NK-92 (cell line): ENCODE data around the gene TOX4.
"Not testable (repeated sequence)": the region's sequence is repeated elsewhere in the genome, so short reads cannot be mapped to it uniquely, and the experiment has no call there.

Source experiments
- DNase-seq: peaks from one replicate; lab custom pipeline; 2025; ENCODE audit not compliant: unreplicated experiment; lab: John Stamatoyannopoulos, UW

TOX4 gene

DNA sequence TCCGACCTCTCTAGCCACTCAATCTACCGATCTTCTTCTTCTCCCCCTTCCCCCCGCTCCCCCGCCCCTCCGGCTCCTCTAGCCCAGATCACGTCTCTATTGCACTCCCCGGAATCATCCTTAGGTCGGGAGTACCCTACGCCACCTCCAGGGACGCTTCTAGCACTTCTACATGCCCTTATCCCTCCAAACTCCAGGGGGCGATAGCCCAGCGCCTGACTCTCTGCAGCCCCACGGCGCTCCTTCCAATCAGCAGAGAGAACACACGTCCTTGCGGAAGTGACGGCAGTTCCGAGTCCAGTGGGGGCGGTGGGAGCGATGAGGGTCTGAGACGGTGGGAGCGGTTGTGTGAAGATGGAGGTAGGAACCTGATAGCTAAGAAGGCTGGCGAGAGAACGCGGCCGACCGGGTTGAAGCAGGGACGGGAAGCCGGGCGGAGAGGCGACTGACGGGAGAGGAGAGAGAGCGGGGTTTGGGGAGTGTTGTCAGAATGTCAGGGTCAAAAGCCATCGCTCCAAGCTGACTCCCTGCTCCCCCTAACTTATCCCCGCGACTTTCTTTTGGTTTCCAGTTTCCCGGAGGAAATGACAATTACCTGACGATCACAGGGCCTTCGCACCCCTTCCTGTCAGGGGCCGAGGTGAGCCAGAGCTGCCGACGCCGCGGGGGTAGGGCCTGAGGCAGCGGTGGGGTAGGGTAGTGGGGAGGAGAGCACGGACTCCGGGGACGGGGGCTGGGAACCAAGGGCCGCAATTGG lies at the start of gene TOX4, which contains the start of gene RAB2B:
TSS of gene TOX4 (plus strand) at position 271 of the 757 bp plus-strand sequence. CDS start at position 355, 84 bp downstream.
TSS of gene RAB2B (minus strand) at position 35 of the 757 bp plus-strand sequence. CDS start 87 bp downstream, outside the sequence.
- peak; percentile 77 for DNase-seq

DNA sequence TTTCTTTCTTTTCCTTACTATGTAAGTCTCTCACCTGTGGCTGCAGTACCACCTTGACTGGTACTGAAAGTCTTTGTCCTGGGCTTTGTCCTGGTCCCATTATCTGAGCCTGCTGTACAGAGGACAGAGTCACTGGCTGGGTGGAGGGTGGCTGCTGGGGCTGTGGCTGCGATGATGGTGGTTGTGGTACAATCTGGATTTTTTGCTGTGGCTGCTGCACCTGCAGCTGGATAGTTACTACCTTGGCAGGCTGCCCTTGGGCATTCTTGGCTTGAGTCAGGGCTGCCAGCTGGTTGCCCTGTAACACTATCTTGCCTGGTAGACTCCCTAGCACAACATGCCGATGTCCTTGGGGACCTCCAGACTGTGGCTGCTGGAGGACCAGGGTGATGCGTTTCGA lies 48.1 kb upstream of the TOX4 start:
- no peak for DNase-seq

DNA sequence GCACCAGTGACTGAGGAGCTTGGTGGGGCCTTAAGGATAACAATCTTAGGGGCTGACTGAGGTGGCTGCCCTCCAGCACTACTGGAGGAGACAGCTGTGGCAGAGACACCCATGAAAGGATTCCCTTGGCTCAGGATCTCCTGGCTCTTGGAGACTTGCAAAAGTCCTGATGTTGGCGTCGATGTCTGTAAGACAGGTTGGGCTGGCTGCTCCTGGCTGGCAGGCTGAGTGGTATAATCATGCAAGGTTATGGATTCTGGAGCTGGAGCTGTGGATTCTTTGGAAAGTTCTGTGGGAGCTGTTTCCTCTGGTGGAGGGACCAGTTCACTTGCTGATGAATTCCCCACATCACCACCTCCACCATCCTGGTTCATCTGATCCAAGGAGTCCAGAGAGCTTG lies 45.9 kb upstream of the TOX4 start:
- DNase-seq: no peak

- no peak for DNase-seq
These were observed 40.4 kb upstream of the TOX4 start for GRCh38 chr14:21436567-21437062.

DNA sequence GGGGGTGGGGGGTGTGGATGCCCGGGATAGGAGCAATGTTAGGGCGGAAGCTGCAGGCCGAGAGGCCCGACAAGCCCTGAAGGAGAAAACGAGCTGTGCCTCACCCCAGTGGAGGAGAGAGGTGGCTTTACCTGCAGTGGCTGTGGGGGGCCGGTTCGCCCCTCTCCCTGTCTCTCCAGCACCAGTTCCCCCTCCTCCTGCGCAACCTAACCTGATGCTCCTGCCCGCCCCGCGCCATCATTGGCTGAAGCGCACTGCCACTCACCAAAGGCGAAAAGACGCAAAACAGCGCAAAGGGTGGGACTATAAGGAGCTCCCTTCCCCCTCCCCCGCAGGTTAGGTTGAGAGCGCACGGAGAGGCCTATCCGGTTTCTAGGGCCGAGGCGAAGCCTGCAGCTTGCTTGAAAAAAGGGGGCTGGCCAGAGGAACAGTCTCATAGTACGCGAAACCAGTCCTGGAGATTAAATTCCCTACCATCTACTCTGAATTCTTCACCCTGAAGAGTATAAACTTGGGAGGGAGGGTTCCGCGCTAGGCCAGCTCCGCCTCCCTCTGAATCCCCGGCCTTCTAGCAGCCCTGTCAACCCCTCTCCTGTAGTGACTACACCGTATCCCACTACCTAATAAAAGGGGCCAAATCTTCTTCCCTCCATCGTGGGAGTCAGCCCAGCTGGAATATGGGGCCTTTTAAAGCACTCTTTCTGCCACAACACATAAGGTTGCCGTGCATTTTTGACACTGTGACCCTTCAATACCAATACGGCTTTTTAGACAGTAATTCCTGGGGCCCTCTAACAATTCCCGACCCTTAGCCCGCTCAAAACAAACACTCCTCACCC lies 39.7 kb upstream of the TOX4 start:
- peak; percentile 88 for DNase-seq

DNA sequence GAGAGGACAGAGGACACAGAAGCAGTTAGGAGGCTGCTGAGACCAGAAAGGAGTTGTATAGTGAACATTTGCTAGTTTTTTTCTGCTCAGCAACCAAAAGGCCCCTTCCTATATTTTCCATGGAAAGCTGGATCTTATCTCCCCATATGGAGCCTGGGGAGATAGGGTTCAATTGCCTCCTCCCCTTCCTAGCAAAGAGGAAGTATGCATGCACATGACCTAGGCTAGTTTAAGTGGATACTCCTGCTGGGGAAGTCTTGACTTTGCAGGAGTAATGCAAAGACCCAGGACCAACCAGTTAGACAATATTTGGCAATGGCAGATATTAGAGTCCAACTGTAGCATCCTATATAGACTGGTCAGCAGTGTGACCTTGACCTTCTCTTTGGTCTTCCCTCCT lies 36.1 kb upstream of the TOX4 start:
- no peak for DNase-seq

DNA sequence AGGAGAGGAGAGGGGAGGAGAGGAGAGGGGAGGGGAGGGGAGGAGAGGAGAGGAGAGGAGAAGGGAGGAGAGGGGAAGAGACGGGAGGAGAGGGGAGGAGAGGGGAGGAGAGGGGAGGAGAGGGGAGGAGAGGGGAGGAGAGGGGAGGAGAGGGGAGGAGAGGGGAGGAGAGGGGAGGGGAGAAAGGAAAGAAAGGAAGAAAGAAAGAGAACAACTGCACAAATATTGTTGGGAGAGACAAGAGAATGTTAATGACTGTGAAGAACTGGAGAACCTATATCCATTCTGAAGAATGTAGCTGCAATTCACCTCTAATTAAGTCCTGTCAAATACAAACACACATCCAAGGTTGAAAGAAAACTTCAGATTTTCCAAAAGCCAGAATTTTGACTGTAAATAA lies 34.3 kb upstream of the TOX4 start:
- DNase-seq: not testable (repeated sequence)

DNA sequence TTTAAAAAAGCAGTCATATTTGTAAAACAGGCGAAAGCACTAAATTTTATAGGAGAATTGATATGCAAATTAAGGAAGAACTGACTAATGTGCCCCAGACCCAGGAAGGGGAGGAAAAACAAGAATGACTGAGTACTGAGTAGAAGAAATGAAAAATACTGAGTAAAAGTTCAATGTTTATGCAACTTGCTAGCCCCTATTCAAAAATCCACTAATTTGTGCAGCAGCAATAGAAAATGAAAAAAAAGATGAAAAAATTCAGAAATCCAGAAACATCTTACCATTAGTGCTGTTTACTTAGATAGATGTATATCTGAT lies 27.1 kb upstream of the TOX4 start:
- no peak for DNase-seq

GRCh38 chr14:21454843-21455544 lies 22.0 kb upstream of the TOX4 start:
- DNase-seq: no peak

- no peak for DNase-seq
These were observed 21.4 kb upstream of the TOX4 start for GRCh38 chr14:21455592-21455911.

- peak; percentile 97 for DNase-seq
These were observed 20.9 kb upstream of the TOX4 start, which contains the start of gene CHD8 for GRCh38 chr14:21455912-21456667. CHD8 (minus strand) TSS chr14:21456123; CDS start chr14:21431643, 24,480 bp downstream.

- DNase-seq: no peak
These were observed 9.4 kb upstream of the TOX4 start for GRCh38 chr14:21467616-21468015.

GRCh38 chr14:21475767-21476522 lies 1.1 kb upstream of the TOX4 start:
- no peak for DNase-seq

DNA sequence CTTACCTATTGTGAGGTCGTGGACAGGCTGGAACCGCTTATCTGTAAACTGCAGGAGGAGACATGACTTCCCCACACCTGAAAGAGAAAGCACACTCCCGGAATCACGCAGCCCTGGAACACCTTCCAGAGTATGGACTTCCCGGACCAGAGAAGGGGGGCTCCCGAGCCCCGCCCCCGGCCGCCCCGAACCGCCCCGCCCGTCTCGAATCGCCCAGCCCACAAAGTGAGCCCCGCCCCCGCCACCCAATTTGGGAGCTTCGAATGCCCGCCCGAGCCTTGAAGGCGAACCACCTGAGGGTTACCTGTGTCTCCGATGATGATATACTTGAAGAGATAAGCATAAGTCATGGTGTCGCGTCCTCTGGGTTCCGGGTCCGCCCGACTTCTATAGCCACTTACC lies 471 bp upstream of the TOX4 start:
- no peak for DNase-seq

DNA sequence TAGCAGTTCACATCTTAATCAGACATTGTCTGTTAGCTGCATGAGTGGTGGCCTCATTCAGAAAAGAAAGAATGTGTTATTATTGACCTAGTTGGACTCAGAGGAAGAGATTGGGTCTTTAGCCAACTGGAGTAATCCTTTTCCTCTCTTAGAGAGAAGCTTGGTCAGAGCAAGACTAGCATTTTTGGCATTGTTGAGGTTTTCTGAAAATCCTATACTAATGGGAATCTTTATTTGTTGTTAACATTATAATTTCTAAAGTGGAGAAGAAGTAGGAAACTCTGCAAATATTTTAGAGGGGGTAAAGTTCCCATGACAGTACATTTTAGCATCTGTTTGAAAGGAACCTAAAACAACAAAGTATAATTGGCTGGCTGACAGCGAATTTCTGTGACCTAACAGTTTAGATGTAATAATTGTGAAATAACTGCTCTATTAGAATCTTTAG lies 9.7 kb downstream of the TOX4 start:
- DNase-seq: no peak

- DNase-seq: no peak
These were observed 18.1 kb downstream of the TOX4 start for GRCh38 chr14:21494902-21495762.

GRCh38 chr14:21496453-21496852 lies 19.5 kb downstream of the TOX4 start:
- no peak for DNase-seq

DNA sequence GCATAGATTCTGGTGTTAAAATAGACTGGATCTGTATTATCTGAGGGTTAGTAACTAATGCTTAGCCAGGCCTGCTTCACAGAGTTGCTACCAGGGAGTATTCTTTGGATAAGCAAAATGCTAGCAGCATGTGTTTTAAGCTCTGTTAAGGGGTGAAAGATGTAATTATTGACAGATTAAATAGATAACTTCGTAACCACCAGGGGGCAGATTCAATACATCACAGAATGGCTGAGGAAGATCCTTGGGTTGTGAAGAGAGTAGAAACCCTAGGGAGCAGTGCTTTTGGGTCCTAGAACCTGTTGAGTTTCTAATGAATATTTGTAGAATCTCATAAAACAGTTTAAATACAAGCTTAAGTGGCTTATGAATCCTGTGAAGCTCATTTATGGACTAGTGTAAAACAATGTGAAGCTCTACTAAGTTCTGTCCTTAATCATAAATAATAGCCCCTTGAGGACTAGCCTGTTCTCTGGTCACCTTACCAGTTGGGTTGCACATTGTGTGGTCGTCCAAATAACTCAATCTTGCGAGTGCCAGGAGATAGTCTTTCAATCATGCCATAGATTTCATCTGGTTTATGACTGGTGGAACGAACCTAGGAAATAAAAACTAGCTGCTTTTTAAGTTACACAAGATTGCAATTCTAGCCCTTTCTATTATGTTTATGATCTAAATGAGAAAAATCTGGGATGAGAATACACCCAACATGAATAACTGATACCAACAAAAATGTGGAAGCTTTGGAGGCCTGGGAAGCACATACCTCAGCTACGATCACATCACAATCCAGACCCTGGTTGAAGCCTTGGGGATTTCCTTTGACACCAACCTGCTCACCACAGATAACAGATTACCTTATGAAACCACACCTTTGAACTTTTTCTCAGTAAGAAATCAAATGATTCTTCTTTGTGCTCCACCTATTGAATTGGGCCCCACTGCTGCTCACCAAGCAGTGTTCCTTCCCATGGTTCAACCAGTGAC lies 21.8 kb downstream of the TOX4 start:
- DNase-seq: no peak
